GM19324 (cell line): ENCODE measurements around the gene TEX2.

Source experiments
- ATAC-seq: cut with Tn5 transposase; IDR thresholded peaks from one replicate; pipeline ENCODE4 v1.9.1; 2021; ENCODE audit warnings: mild to moderate bottlenecking, moderate library complexity; ENCODE audit not compliant: unreplicated experiment, low FRiP score

TEX2 gene

GRCh38 chr17:64165347-64165746 is 97.7 kb downstream of the TEX2 start:
- no peak for ATAC-seq

GRCh38 chr17:64164596-64165285 is 98.3 kb downstream of the TEX2 start:
- ATAC-seq: no peak

GRCh38 chr17:64163468-64163867 is 99.6 kb downstream of the TEX2 start:
- no peak for ATAC-seq

- no peak for ATAC-seq
These were observed 100.5 kb downstream of the TEX2 start for GRCh38 chr17:64162554-64162953.

- ATAC-seq: no peak
These were observed 101.5 kb downstream of the TEX2 start for GRCh38 chr17:64161380-64162176.

- ATAC-seq: no peak
These were observed 102.7 kb downstream of the TEX2 start for GRCh38 chr17:64160378-64160777.

- ATAC-seq: no peak
These were observed 104.0 kb downstream of the TEX2 start for GRCh38 chr17:64158831-64159590.

GRCh38 chr17:64158406-64158805 is 104.7 kb downstream of the TEX2 start:
- ATAC-seq: no peak

GRCh38 chr17:64157669-64158180 is 105.3 kb downstream of the TEX2 start:
- ATAC-seq: no peak

- ATAC-seq: no peak
These were observed 106.4 kb downstream of the TEX2 start for GRCh38 chr17:64156670-64157069.

GRCh38 chr17:64155751-64156544 is 107.1 kb downstream of the TEX2 start:
- no peak for ATAC-seq

- no peak for ATAC-seq
These were observed 107.9 kb downstream of the TEX2 start for GRCh38 chr17:64155129-64155528.

GRCh38 chr17:64154717-64155116 is 108.3 kb downstream of the TEX2 start:
- no peak for ATAC-seq

- ATAC-seq: no peak
These were observed 108.8 kb downstream of the TEX2 start for GRCh38 chr17:64154313-64154695.

GRCh38 chr17:64153565-64154312 is 109.3 kb downstream of the TEX2 start:
- ATAC-seq: no peak

- no peak for ATAC-seq
These were observed 110.5 kb downstream of the TEX2 start for GRCh38 chr17:64152428-64153125.

- no peak for ATAC-seq
These were observed 112.1 kb downstream of the TEX2 start for GRCh38 chr17:64151016-64151368.

- no peak for ATAC-seq
These were observed 112.6 kb downstream of the TEX2 start for GRCh38 chr17:64150237-64151015.
